Neural crest cell (in vitro differentiated cells): Measurements from ENCODE around the gene CSNK2A2. TPM values are rescaled to one million over a fixed set of nuclear protein-coding genes. Genes with fewer than 3 reads are reported as not detected.

Source experiments
- DNase-seq: peaks from one replicate; pipeline ENCODE4 v3.0.0; 2021; ENCODE audit warnings: low read depth, mixed read lengths, low spot score
- H3K27ac Mint-ChIP-seq: one replicate; pipeline ENCODE4 v1.8.0; 2021; ENCODE audit warnings: mild to moderate bottlenecking, mixed read lengths; ENCODE audit not compliant: unreplicated experiment
- H3K27me3 Mint-ChIP-seq: 2 replicates; pipeline ENCODE4 v1.8.0; 2021; ENCODE audit warnings: low read depth, mild to moderate bottlenecking, mixed read lengths
- H3K36me3 Mint-ChIP-seq: 2 replicates; pipeline ENCODE4 v1.8.0; 2021; ENCODE audit warnings: low read depth, mild to moderate bottlenecking, mixed read lengths
- H3K4me1 Mint-ChIP-seq: 2 replicates; pipeline ENCODE4 v1.8.0; 2021; ENCODE audit warnings: mixed read lengths
- H3K4me3 Mint-ChIP-seq: one replicate; pipeline ENCODE4 v1.8.0; 2021; ENCODE audit warnings: mild to moderate bottlenecking, mixed read lengths
- H3K9me3 Mint-ChIP-seq: 2 replicates; pipeline ENCODE4 v1.8.0; 2021; ENCODE audit warnings: mixed read lengths
- CTCF ChIP-seq: fragments of 200-600 bp; sonication (generic); conservative IDR thresholded peaks from 2 replicates; pipeline ENCODE4 v1.5.0; 2021; ENCODE audit warnings: antibody characterized with exemption, mild to moderate bottlenecking
- total RNA-seq: library from RNA; stranded (reverse); gene quantifications from 2 replicates; pipeline ENCODE4 v1.2.1, GENCODE V29; 2021

The CSNK2A2 gene
- total RNA-seq, 1 donor from 2014 or later = 116 TPM

- H3K9me3 Mint-ChIP-seq = no peaks in the 10 kb centered on the region
- no peak overlapping the region for H3K27ac Mint-ChIP-seq
- peaks cover 14% of the 10 kb centered on the region for H3K4me1 Mint-ChIP-seq
- peak overlapping the region; percentile 5 for H3K4me3 Mint-ChIP-seq
- H3K27me3 Mint-ChIP-seq = peaks cover 62% of the 10 kb centered on the region
- no peak for DNase-seq
- no peak for TF ChIP-seq CTCF
- no peaks in the 10 kb centered on the region for H3K36me3 Mint-ChIP-seq
These were observed 37.1 kb upstream of the CSNK2A2 start for GRCh38 chr16:58234831-58235595.

- Mint-ChIP-seq H3K27ac (no peak overlapping the region), H3K36me3 (no peaks in the 10 kb centered on the region), H3K9me3 (no peaks in the 10 kb centered on the region), H3K4me1 (no peaks in the 10 kb centered on the region), H3K4me3 (no peak overlapping the region), H3K27me3 (peaks cover 47% of the 10 kb centered on the region)
- TF ChIP-seq CTCF = no peak
- DNase-seq = no peak
These were observed 32.4 kb upstream of the CSNK2A2 start for GRCh38 chr16:58230259-58230658.

- TF ChIP-seq CTCF = no peak
- Mint-ChIP-seq H3K4me3 (no peak overlapping the region), H3K27me3 (peaks cover 33% of the 10 kb centered on the region), H3K9me3 (no peaks in the 10 kb centered on the region), H3K27ac (no peak overlapping the region), H3K4me1 (no peaks in the 10 kb centered on the region), H3K36me3 (no peaks in the 10 kb centered on the region)
- DNase-seq = no peak
These were observed 28.9 kb upstream of the CSNK2A2 start for GRCh38 chr16:58226790-58227189.

- H3K9me3 Mint-ChIP-seq = no peaks in the 10 kb centered on the region
- no peak for DNase-seq
- no peaks in the 10 kb centered on the region for H3K4me1 Mint-ChIP-seq
- H3K27me3 Mint-ChIP-seq = peaks cover 33% of the 10 kb centered on the region
- H3K27ac Mint-ChIP-seq = peak overlapping the region; percentile 64
- TF ChIP-seq CTCF = no peak
- H3K4me3 Mint-ChIP-seq = no peak overlapping the region
- H3K36me3 Mint-ChIP-seq = no peaks in the 10 kb centered on the region
These were observed 28.2 kb upstream of the CSNK2A2 start for GRCh38 chr16:58225965-58226602.

GRCh38 chr16:58222532-58223316 is 24.8 kb upstream of the CSNK2A2 start:
- H3K4me3 Mint-ChIP-seq = no peak overlapping the region
- H3K36me3 Mint-ChIP-seq = no peaks in the 10 kb centered on the region
- H3K27ac Mint-ChIP-seq = no peak overlapping the region
- no peaks in the 10 kb centered on the region for H3K4me1 Mint-ChIP-seq
- H3K27me3 Mint-ChIP-seq = peaks cover 45% of the 10 kb centered on the region
- no peak for DNase-seq
- H3K9me3 Mint-ChIP-seq = no peaks in the 10 kb centered on the region
- TF ChIP-seq CTCF = no peak
